ENCODE results near the gene FUOM. TPM values are rescaled to one million over a fixed set of nuclear protein-coding genes. Genes with fewer than 3 reads are reported as not detected.
"Not testable (repeated sequence)": the region's sequence is repeated elsewhere in the genome, so short reads cannot be mapped to it uniquely, and the experiment has no call there.

FUOM gene
- total RNA-seq, 2 donors from 2014 or later: 6.3 to 9.1 TPM

DNA sequence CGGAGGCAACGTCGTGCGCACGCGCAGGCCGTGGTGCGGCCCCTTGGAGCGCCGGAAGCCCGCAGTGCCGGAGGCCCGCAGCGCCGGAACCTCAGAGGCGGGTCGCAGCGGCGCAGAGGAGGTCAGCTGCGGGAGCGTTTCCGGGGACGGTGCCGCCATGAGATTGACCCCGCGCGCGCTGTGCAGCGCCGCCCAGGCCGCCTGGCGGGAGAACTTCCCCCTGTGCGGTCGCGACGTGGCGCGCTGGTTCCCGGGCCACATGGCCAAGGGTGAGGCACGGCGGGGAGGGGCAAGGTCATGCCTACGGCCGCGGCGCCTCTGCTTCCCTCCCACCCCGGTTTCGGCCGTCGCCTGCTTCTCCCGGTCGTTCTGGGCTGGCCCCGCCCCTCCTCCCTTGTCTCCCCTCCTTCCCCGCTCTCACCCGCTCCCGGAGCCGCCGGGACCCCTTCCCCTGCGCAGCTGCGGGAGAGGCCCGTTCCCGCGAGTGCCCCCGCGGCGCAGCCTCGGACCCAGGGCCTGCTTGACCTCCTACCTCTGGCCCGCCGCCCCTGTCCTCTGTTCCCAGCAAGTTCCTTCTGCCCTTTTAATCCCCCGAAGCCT, 36.3 kb upstream of the FUOM start, which contains the start of gene MTG1:
Gene MTG1, plus strand, starts transcription at position 94 of the 600 bp plus-strand sequence. Its CDS starts 64 bp downstream, at position 158.
- ATAC-seq (peak; percentile 85), DNase-seq (peak; percentile 92 to 96 (median 93))
- peak within 1 kb of the TSS; percentile 91 for H3K27ac Mint-ChIP-seq
- peaks cover 33% of the 10 kb centered on the region for H3K4me1 Mint-ChIP-seq
- H3K4me3 Mint-ChIP-seq: peak within 1 kb of the TSS; percentile 91
- no peaks in the 10 kb centered on the region for H3K9me3 ChIP-seq (ENCODE audit: control insufficient read depth, low read length, poor library complexity, severe bottlenecking)
- peaks cover 3% of the 10 kb centered on the region for H3K36me3 Mint-ChIP-seq (ENCODE audit: low read depth)
- no peaks in the 10 kb centered on the region for H3K27me3 Mint-ChIP-seq

DNA sequence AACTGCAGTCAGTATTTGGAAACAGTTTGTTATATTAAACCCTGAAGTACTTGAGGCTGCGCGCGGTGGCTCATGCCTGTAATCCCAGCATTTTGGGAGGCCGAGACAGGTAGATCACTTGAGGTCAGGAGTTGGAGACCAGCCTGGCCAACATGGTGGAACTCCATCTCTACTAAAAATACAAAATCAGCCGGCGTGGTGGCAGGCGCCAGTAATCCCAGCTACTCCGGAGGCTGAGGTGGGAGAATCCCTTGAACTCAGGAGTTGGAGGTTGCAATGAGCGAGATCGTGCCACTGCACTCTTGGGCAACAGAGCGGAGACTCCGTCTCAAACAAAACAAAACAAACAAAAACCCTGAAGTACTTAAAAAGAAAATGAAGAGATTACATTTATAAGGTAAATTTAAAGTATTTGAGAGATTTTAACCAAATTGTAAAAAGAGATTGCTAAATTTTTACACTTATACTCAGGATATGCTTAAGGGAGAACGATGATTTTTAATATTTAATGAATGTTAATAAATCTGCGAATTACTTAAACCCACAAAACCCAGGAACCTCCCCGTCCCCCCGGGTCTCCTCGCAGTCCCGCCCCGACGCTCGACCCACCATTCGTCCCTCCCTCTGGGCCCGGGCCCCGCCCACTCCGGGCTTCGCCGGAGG, 35.7 kb upstream of the FUOM start:
- peaks cover 3% of the 10 kb centered on the region for H3K36me3 Mint-ChIP-seq (ENCODE audit: low read depth)
- H3K4me1 Mint-ChIP-seq: peaks cover 39% of the 10 kb centered on the region
- DNase-seq: no peak
- ATAC-seq: no peak
- H3K4me3 Mint-ChIP-seq: peak overlapping the region; percentile 91
- H3K27ac Mint-ChIP-seq: peak overlapping the region; percentile 16
- H3K9me3 ChIP-seq (ENCODE audit: control insufficient read depth, low read length, poor library complexity, severe bottlenecking): no peaks in the 10 kb centered on the region
- no peaks in the 10 kb centered on the region for H3K27me3 Mint-ChIP-seq

DNA sequence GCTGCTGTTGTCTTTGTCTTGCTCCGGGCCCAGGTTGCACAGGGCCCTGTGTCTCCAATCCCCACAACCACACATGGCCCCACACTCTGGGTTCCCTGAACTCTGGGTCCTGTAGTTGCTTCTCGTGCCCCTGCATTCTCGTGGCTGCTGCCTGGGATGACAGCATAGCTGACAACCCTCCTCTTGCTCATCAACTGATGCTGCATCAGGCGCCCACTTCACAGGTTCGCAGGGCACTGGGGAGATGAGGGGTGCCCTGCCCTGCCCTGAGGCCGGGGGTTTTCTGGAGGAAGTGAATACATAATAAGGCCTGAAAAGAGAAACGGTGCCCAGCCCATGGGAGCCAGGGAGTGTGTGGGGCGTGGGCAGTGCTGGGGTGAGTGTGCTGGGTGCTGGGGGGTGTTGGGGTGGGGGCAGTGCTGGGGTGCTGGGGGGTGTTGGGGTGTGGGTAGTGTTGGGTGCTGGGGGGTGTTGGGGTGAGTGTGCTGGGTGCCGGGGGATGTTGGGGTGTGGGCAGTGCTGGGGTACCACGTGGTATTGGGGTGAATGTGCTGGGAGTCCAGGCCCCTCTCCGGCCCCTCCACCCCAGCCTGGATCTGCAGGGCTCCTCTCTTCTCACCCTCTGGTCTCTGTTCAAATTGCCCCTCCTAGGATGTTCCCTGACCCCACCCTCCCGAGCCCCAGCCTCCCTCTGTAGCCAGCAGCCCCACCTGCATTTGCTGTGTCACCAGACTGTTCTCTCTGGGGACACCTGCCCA, 34.1 kb upstream of the FUOM start:
- H3K9me3 ChIP-seq (ENCODE audit: control insufficient read depth, low read length, poor library complexity, severe bottlenecking): no peaks in the 10 kb centered on the region
- DNase-seq (no peak), ATAC-seq (no peak)
- Mint-ChIP-seq H3K27me3 (no peaks in the 10 kb centered on the region), H3K4me3 (peak overlapping the region; percentile 63), H3K27ac (peak overlapping the region; percentile 87), H3K36me3 (ENCODE audit: low read depth) (no peaks in the 10 kb centered on the region), H3K4me1 (peaks cover 32% of the 10 kb centered on the region)

DNA sequence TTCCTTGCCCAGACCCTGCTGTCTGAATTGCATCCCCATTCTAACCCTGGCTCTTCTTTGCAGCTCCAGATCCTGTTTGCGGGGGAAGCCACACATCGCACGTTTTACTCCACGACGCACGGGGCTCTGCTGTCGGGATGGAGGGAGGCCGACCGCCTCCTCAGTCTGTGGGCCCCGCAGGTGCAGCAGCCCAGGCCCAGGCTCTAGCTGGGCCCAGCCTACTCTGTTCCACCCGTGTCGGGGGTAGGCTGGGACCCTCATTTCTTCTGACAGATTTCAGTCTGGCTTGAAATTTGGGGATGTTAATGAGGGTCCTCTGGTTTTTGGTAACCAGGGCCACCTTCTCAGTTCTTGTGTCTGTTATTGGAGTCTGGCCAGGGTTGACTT, 33.4 kb upstream of the FUOM start:
- H3K4me3 Mint-ChIP-seq: peak overlapping the region; percentile 63
- H3K36me3 Mint-ChIP-seq (ENCODE audit: low read depth): no peaks in the 10 kb centered on the region
- DNase-seq (no peak), ATAC-seq (no peak)
- peaks cover 31% of the 10 kb centered on the region for H3K4me1 Mint-ChIP-seq
- H3K27me3 Mint-ChIP-seq: no peaks in the 10 kb centered on the region
- no peaks in the 10 kb centered on the region for H3K9me3 ChIP-seq (ENCODE audit: control insufficient read depth, low read length, poor library complexity, severe bottlenecking)
- H3K27ac Mint-ChIP-seq: peak overlapping the region; percentile 87

DNA sequence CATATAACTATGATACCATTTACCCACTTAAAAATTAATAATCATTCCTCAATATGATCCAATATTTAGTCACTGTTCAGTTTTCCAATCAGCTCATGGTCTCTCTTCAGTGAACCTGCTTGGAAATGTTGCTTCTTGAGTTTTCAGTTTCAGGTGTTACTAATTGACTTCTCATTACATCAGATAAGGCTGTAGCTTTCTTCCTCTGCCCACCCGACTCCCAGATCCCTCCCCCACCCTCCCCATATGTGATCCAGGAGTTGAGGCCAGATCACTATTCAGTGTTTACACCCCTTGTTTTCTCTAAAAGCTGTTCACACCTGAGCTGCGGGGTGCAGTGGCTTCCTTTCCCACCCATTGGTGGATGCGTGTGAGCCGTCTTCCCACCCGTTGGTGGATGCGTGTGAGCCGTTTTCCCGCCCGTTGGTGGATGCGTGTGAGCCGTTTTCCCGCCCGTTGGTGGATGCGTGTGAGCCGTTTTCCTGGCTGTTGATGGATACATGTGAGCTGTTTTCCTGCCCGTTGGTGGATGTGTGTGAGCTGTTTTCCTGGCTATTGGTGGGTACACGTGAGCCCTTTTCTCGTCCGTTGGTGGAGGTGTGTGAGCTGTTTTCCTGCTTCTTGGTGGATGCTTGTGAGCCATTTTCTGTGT, 32.9 kb upstream of the FUOM start:
- H3K27me3 Mint-ChIP-seq: no peaks in the 10 kb centered on the region
- H3K9me3 ChIP-seq (ENCODE audit: control insufficient read depth, low read length, poor library complexity, severe bottlenecking): no peaks in the 10 kb centered on the region
- H3K27ac Mint-ChIP-seq: peak overlapping the region; percentile 87
- ATAC-seq (no peak), DNase-seq (no peak)
- H3K4me3 Mint-ChIP-seq: peak overlapping the region; percentile 90
- H3K4me1 Mint-ChIP-seq: peaks cover 33% of the 10 kb centered on the region
- no peaks in the 10 kb centered on the region for H3K36me3 Mint-ChIP-seq (ENCODE audit: low read depth)

DNA sequence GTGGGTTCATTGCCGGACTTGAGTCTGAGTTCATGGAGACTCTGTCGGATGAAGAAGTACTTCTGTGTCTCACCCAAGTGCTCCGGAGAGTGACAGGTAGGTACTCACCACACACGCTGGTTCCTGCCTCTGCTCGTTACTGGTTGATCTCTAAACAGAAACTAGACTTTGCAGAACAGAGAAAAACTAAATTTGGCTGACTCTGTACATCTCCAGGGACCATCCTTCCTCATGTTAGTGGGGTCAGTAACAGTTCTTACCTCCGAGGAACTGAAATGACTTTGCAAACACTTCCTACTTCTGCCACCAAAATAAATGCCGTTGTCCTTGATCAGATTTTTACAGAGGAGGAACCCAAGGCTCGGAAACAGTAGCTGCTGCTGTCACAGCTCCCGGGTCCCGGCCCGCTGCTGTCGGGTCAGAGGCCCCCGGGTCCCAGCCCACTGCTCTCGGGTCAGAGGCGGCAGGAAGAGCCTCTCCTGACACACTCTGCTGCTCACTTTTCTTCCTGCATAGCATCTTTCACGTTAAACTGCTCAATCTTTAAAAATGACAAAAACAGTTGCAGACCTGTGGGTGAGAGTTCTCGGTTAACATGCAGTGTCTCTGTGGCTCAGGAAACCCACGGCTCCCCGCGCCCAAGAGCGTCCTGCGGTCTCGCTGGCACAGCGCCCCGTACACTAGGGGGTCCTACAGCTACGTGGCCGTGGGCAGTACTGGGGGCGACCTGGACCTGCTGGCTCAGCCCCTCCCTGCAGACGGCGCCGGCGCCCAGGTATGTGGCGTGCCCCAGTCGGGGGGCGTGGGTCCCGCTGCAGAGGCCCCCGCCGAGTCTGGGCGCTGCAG, 31.4 kb upstream of the FUOM start:
- Mint-ChIP-seq H3K4me3 (peak overlapping the region; percentile 90), H3K27me3 (no peaks in the 10 kb centered on the region), H3K27ac (peak overlapping the region; percentile 87), H3K36me3 (ENCODE audit: low read depth) (no peaks in the 10 kb centered on the region), H3K4me1 (peaks cover 24% of the 10 kb centered on the region)
- no peaks in the 10 kb centered on the region for H3K9me3 ChIP-seq (ENCODE audit: control insufficient read depth, low read length, poor library complexity, severe bottlenecking)
- DNase-seq (no peak), ATAC-seq (peak; percentile 65)

DNA sequence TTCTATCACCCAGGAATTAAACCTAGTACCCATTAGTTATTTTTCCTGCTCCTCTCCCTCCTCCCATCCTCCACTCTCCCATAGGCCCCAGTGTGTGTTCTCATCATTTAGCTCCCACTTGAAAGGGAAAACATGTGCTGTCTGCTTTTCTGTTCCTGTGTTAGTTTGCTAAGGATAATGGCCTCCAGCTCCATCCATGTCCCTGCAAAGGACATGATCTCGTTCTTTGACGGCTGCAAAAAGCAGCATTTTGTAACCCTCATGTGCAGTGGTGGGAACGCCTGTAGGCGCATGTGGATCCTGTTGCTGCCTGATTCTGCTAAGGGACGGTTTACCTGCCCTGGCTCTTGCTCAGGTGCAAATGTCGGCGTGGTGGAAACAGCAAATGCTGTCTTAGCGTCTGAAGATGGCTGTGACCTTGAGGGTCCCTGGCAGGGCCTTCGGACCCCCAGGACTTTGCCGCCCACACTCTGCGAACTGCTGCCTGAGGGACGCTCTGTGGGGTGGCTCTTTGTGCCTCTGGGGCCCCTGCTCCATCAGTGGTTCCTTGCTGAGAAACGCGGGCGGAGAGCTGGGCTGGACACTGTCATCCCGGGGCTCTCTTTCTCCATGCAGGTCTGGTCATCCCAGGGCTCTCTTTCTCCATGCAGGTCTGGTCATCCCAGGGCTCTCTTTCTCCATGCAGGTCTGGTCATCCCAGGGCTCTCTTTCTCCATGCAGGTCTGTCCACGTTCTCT, 30.6 kb upstream of the FUOM start:
- peaks cover 23% of the 10 kb centered on the region for H3K4me1 Mint-ChIP-seq
- peak overlapping the region; percentile 87 for H3K27ac Mint-ChIP-seq
- no peaks in the 10 kb centered on the region for H3K27me3 Mint-ChIP-seq
- H3K4me3 Mint-ChIP-seq: peak overlapping the region; percentile 90
- DNase-seq (no peak), ATAC-seq (no peak)
- no peaks in the 10 kb centered on the region for H3K36me3 Mint-ChIP-seq (ENCODE audit: low read depth)
- no peaks in the 10 kb centered on the region for H3K9me3 ChIP-seq (ENCODE audit: control insufficient read depth, low read length, poor library complexity, severe bottlenecking)

DNA sequence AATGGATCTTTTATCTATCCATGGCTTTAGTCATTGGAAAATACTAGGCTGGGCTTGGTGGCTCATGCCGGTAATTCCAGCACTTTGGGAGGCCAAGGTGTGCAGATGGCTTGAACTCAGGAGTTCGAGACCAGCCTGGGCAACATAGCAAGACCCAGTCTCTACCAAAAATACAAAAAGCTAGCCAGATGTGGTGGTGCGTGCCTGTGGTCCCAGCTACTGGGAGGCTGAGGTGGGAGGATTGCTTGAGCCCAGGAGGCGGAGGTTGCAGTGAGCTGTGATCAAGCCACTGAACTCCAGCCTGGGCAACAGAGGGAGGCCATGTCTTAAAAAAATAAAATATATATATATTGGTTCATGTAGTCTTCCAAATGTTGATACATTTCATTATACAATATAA, 29.1 kb upstream of the FUOM start:
- ATAC-seq; H3K27me3 Mint-ChIP-seq; H3K27ac Mint-ChIP-seq; H3K9me3 ChIP-seq (ENCODE audit: control insufficient read depth, low read length, poor library complexity, severe bottlenecking); H3K36me3 Mint-ChIP-seq (ENCODE audit: low read depth); H3K4me3 Mint-ChIP-seq; DNase-seq: not testable (repeated sequence)
- H3K4me1 Mint-ChIP-seq: peaks cover 23% of the 10 kb centered on the region

DNA sequence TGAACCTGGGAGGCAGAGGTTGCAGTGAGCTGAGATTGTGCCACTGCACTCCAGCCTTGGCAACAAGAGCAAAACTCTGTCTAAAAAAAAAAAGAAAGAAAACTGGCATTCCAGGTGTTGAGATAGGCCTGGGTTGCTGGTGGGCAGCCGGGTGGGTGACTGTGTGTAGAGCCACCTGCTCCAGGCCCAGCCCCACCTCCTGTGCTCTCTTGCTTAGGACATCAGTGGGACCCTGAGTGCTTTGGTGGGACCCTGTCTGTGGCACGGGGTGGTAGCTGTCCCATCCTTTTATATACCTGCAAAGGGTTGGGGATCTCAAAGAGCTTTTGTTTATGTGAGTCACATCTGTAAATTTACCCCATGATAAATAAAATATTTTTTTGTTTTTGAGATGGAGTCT, 27.4 kb upstream of the FUOM start:
- no peaks in the 10 kb centered on the region for H3K9me3 ChIP-seq (ENCODE audit: control insufficient read depth, low read length, poor library complexity, severe bottlenecking)
- Mint-ChIP-seq H3K4me1 (peaks cover 18% of the 10 kb centered on the region), H3K36me3 (ENCODE audit: low read depth) (no peaks in the 10 kb centered on the region), H3K4me3 (no peak overlapping the region), H3K27me3 (no peaks in the 10 kb centered on the region), H3K27ac (no peak overlapping the region)
- ATAC-seq (no peak), DNase-seq (no peak)

DNA sequence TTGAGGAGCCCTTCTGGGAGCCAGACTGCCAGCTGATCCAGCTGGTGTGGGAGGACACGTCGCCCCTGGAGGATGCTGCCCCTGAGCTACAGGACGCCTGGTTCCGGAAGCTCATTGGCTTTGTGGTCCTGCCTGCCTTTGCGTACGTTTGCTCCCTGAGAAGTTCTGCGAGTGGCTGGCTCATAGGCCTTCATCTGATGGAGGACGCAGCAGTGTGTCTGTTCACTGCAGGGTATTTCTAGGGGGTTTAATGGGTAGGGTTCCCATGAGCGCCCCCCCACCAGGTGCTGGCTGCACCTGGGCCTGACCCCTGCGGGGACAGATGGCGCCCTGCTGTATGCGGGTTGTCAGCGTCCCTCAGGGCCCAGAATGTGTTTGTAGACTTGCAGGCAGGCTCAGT, 26.3 kb upstream of the FUOM start:
- no peak overlapping the region for H3K4me3 Mint-ChIP-seq
- DNase-seq: no peak
- no peak overlapping the region for H3K27ac Mint-ChIP-seq
- no peaks in the 10 kb centered on the region for H3K27me3 Mint-ChIP-seq
- ATAC-seq: no peak
- H3K4me1 Mint-ChIP-seq: peaks cover 14% of the 10 kb centered on the region
- H3K36me3 Mint-ChIP-seq (ENCODE audit: low read depth): no peaks in the 10 kb centered on the region
- no peaks in the 10 kb centered on the region for H3K9me3 ChIP-seq (ENCODE audit: control insufficient read depth, low read length, poor library complexity, severe bottlenecking)

DNA sequence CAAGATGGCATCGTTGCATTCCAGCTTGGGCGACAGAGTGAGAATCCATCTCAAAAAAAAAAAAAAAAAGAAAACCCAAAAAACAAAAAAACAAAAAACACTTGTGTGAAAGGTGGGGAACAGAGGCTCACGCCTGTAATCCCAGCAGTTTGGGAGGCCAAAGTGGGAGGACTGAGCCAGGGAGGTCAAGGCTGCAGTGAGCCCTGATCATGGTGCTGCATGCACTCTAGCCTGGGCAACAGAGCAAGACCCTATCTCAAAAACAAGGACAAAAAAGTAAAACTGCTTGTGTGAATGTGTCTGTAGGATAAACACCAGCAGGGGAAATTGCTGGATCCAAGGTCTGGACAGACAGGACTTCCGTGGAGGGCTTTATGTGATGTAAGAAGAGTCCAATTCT, 25.7 kb upstream of the FUOM start:
- ATAC-seq (no peak), DNase-seq (no peak)
- peaks cover 9% of the 10 kb centered on the region for H3K4me1 Mint-ChIP-seq
- H3K9me3 ChIP-seq (ENCODE audit: control insufficient read depth, low read length, poor library complexity, severe bottlenecking): no peaks in the 10 kb centered on the region
- no peak overlapping the region for H3K27ac Mint-ChIP-seq
- H3K36me3 Mint-ChIP-seq (ENCODE audit: low read depth): no peaks in the 10 kb centered on the region
- no peak overlapping the region for H3K4me3 Mint-ChIP-seq
- H3K27me3 Mint-ChIP-seq: no peaks in the 10 kb centered on the region

DNA sequence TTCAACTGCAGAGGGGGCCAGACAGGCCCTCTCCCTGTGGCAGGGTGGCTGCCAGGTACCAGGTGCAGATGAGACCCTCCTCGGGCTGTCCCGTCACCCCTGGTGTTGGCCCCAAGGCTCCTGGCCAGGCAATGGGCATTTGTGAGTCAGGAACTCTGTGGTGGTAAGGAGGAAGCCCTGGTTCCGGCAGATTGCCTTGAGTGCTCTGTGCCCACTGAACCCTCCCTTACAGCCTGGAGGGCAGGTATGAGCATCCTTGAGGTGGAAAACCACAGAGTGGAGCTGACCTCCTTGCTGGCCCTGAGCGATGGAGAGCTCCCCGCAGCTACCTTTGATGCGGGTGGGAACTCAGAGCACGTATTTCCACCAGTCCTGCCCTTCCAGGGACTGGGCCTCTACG, 23.2 kb upstream of the FUOM start:
- H3K9me3 ChIP-seq (ENCODE audit: control insufficient read depth, low read length, poor library complexity, severe bottlenecking): no peaks in the 10 kb centered on the region
- no peak for DNase-seq
- H3K27ac Mint-ChIP-seq: peak overlapping the region; percentile 41
- H3K27me3 Mint-ChIP-seq: no peaks in the 10 kb centered on the region
- no peak overlapping the region for H3K4me3 Mint-ChIP-seq
- H3K36me3 Mint-ChIP-seq (ENCODE audit: low read depth): no peaks in the 10 kb centered on the region
- no peak for ATAC-seq
- peaks cover 8% of the 10 kb centered on the region for H3K4me1 Mint-ChIP-seq

Data from T-helper 17 cell (primary cell).